AG09319 (cell line): ENCODE results near the gene TTC7B.

Experiments used
- DNase-seq: peaks from one replicate; pipeline ENCODE4 v3.0.0-alpha.2; 2010; ENCODE audit warnings: low read depth; ENCODE audit errors: extremely low read depth
- CTCF ChIP-seq: IDR thresholded peaks from 2 replicates; pipeline ENCODE4 v1.5.1; 2011; ENCODE audit warnings: low read depth, mild to moderate bottlenecking, inconsistent platforms, low read length, moderate library complexity

Gene TTC7B

DNA sequence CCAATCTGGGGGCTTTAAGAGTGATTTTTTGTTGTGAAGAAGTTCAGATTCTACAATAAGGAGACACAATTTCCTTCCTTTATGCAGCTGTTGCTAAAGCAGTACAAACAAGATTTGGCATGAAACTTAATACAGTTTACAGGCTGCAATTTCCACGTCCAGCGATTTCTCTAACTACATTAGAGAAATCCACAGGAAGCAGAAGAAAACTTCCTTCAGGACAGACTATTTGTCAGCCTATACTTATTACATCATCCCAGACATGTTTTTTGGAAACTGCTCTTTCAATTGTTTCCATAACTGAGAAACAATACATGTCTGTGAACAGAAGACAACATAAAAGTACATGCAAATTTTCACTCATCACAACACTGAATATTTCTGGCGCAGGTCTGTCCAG lies 204.3 kb downstream of the TTC7B start:
- DNase-seq = no peak
- TF ChIP-seq CTCF = no peak

- no peak for DNase-seq
- no peak for TF ChIP-seq CTCF
Measured at GRCh38 chr14:90611501-90611900, 204.7 kb downstream of the TTC7B start.

DNA sequence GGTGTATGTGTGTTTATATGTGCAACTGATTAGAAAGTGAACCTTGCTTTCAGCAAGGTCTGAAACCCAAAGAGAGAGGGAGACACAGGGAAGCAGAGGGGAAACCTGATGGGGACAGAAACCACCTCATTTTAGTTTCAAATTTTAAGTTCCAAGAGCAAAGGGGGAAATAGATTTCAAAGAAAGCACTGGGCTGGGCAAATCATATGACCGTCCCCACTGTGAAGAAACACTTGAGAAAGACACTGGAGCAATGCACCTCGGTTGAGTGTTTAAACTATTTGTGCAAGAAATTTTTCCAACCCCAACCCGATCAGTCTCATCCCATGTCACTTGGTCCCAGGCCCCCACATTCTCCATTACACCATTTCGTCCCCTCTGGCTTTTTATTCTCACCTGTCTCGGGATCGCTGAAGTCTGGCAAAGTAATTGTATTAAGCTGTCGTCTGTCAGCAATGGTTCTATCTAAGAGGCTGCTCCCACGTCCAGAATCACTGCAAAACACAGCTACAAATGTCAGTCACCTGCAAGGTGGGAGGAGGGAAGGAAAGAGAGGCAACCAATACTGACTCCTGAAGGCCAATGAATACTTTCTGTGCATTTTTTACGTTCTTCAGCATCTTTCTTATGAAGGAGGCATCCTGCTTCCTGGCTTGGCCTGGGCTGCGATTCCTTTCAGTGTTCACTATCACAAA lies 205.7 kb downstream of the TTC7B start:
- DNase-seq = no peak
- TF ChIP-seq CTCF = no peak

- TF ChIP-seq CTCF = no peak
- DNase-seq = no peak
Measured at GRCh38 chr14:90609376-90609775, 206.9 kb downstream of the TTC7B start.

GRCh38 chr14:90608929-90609341 lies 207.3 kb downstream of the TTC7B start:
- DNase-seq = no peak
- TF ChIP-seq CTCF = no peak

DNA sequence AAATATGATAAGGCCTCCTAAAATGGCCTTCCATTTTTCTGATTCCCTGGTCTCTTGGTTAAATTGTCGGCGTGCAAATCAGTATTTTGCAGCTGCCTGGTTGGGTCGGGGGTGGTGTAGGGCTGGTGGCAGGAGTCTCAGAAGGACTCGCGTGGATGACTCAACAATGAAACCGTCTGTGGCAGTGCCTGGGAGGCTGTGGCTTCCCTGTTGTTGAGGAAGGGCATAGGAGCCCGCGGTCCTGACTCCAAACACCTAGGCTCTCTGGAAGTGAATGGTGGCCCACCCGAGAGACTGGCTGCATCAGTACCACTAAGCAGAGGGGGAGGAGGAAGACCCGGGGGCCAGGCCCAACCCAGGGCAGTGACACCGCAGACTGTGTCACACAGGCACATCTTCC lies 207.9 kb downstream of the TTC7B start:
- TF ChIP-seq CTCF = no peak
- no peak for DNase-seq

- DNase-seq = no peak
- no peak for TF ChIP-seq CTCF
Measured at GRCh38 chr14:90607141-90607540, 209.1 kb downstream of the TTC7B start.
